Upper lobe of left lung (tissue), 6 donors: ENCODE data around the gene SNAI3. TPM values are rescaled to one million over a fixed set of nuclear protein-coding genes. Genes with fewer than 3 reads are reported as not detected.

ENCODE experiments used
- ATAC-seq, 2 donors: fragments of 200-7000 bp; cut with Tn5 transposase; one replicate each; pipeline ENCODE4 v1.9.1; 2022; ENCODE audit warnings: mild to moderate bottlenecking in 2 of 2, moderate library complexity in 2 of 2; ENCODE audit not compliant: low FRiP score in 2 of 2
- DNase-seq, 2 donors: peaks; one replicate each; pipeline ENCODE4 v3.0.0-alpha.2; 2019 to 2020
- H3K27ac ChIP-seq, 4 donors: fragments of 200-600 bp; sonication (generic); one replicate each; pipeline ENCODE4 v1.5.1; 2016 to 2019
- H3K27me3 ChIP-seq, 4 donors: fragments of 200-600 bp; sonication (generic); one replicate each; pipeline ENCODE4 v1.5.1; 2017 to 2019
- H3K36me3 ChIP-seq, 4 donors: fragments of 200-600 bp; sonication (generic); one replicate each; pipeline ENCODE4 v1.5.1; 2016 to 2019
- H3K4me1 ChIP-seq, 4 donors: fragments of 200-600 bp; sonication (generic); one replicate each; pipeline ENCODE4 v1.5.1; 2018 to 2019
- H3K4me3 ChIP-seq, 4 donors: fragments of 200-600 bp; sonication (generic); one replicate each; pipeline ENCODE4 v1.5.1; 2017 to 2019; ENCODE audit warnings: mild to moderate bottlenecking in 2 of 4, moderate library complexity in 1 of 4
- H3K9me3 ChIP-seq, 4 donors: fragments of 200-600 bp; sonication (generic); one replicate each; pipeline ENCODE4 v1.5.1; 2018 to 2019
- CTCF ChIP-seq, 6 experiments: fragments of 450-650 bp in 4 of 6; fragments of 200-600 bp in 2 of 6; sonication (generic) in 2 of 6; IDR thresholded peaks; one replicate each; pipeline ENCODE4 v1.5.1; 2016 to 2019; ENCODE audit warnings: antibody characterized with exemption in 6 of 6
- EP300 ChIP-seq, 4 donors: sonication (generic); formaldehyde crosslinking; IDR thresholded peaks; one replicate each; pipeline ENCODE4 v1.5.1; 2017; ENCODE audit warnings: antibody characterized with exemption in 4 of 4, control low read depth in 2 of 4
- POLR2A ChIP-seq, 4 donors: fragments of 450-650 bp; IDR thresholded peaks; one replicate each; pipeline ENCODE4 v1.5.1; 2016 to 2017; ENCODE audit warnings: antibody characterized with exemption in 4 of 4, mild to moderate bottlenecking in 2 of 4
- POLR2AphosphoS5 ChIP-seq, 2 donors: sonication (generic); formaldehyde crosslinking; IDR thresholded peaks; one replicate each; pipeline ENCODE4 v1.5.1; 2017; ENCODE audit warnings: antibody characterized with exemption in 2 of 2
- whole genome bisulfite sequencing, 2 donors: methylation state at CpG; one replicate each; pipeline ENCODE4 v1.1.5; 2017 to 2018; 5-methylcytosine and 5-hydroxymethylcytosine counted together
- total RNA-seq, 6 donors: library from RNA; depleted of rRNA in 4 of 6; stranded (reverse); fragments of >200 nt in 4 of 6; gene quantifications; one replicate each; pipeline versions ENCODE4 v1.1.0 to v1.2.1, GENCODE V29; 2016 to 2021
- donor health status: DM: no; HTN: no; CAD: no; lungs with moderate emphysema.
- donor health status: DM: no; HTN: yes; CAD: no; lungs with severe emphysema.

Gene SNAI3
- total RNA-seq, 6 donors from 2014 or later: 0.78 to 8.1 (median 7.0) TPM; not detected in 1

DNA sequence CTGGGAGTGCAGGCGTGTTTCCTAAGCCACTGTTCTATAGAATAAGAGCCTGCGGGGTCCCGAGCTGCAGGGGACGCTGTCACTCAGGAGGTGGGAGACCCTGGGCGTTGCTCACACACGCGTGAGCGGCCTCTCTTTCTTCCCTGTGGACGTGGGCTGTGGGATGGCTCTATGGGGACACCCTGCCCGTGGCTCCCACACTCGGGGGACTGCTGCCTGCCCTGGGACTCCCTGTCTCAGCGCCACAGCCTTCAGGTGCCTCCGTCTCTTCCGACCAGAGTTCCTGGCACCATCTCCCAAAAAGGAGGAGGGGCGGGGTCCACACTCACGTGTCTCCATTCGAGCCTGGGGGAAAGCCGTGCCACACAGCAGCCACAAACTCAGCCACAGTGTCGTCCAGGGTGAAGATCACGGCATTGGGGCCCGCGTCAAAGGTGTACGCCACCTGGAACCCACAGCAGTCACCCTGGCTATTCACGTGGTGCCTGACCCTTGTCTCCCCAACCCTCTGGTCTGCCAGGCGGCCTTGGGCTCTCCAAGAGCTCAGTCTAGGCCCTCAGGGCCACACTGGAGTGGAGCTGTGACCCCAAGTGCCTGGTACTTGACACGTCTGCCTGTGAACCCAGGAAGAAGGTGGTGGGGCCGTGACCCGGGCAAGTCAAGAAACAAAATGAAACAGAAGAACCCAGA lies 31.8 kb downstream of the SNAI3 start:
- WGBS, 2 donors: 87 to 89% methylated on average over 19 to 28 of the region's 28 CpGs
- no peak overlapping the region for H3K4me3 ChIP-seq
- H3K27me3 ChIP-seq: no peaks in the 10 kb centered on the region
- peaks cover 12 to 26% (median 19%) of the 10 kb centered on the region in 4 donors for H3K4me1 ChIP-seq
- no peaks in the 10 kb centered on the region for H3K9me3 ChIP-seq
- peaks cover 0 to 58% (median 46%) of the 10 kb centered on the region in 4 donors for H3K36me3 ChIP-seq
- DNase-seq (no peak), ATAC-seq (no peak)
- no peak for TF ChIP-seq CTCF (IDR thresholded peaks at IDR 0.05)
- TF ChIP-seq POLR2A (IDR thresholded peaks at IDR 0.05): no peak
- TF ChIP-seq POLR2AphosphoS5 (IDR thresholded peaks at IDR 0.05): no peak
- TF ChIP-seq EP300 (IDR thresholded peaks at IDR 0.05): no peak
- no peak overlapping the region for H3K27ac ChIP-seq

GRCh38 chr16:88653596-88654362 lies 32.5 kb downstream of the SNAI3 start:
- peaks cover 16 to 31% (median 24%) of the 10 kb centered on the region in 4 donors for H3K4me1 ChIP-seq
- peak in 1 of 2 donors; percentile 63 for DNase-seq
- H3K27me3 ChIP-seq: no peaks in the 10 kb centered on the region
- TF ChIP-seq POLR2AphosphoS5 (IDR thresholded peaks at IDR 0.05): no peak
- no peak for TF ChIP-seq POLR2A (IDR thresholded peaks at IDR 0.05)
- TF ChIP-seq EP300 (IDR thresholded peaks at IDR 0.05): no peak
- no peak for TF ChIP-seq CTCF (IDR thresholded peaks at IDR 0.05)
- ATAC-seq: no peak
- no peaks in the 10 kb centered on the region for H3K9me3 ChIP-seq
- no peak overlapping the region for H3K4me3 ChIP-seq
- H3K36me3 ChIP-seq: peaks cover 0 to 58% (median 46%) of the 10 kb centered on the region in 4 donors
- 86 to 88% methylated on average over 24 to 32 of the region's 32 CpGs for WGBS, 2 donors
- H3K27ac ChIP-seq: no peak overlapping the region

GRCh38 chr16:88653101-88653500 lies 33.2 kb downstream of the SNAI3 start:
- Histone ChIP-seq H3K9me3 (no peaks in the 10 kb centered on the region), H3K27me3 (no peaks in the 10 kb centered on the region), H3K4me1 (peaks cover 16 to 36% (median 25%) of the 10 kb centered on the region in 4 donors), H3K4me3 (no peak overlapping the region), H3K36me3 (peaks cover 0 to 52% (median 42%) of the 10 kb centered on the region in 4 donors), H3K27ac (peak overlapping the region in 1 of 4 donors; percentile 96)
- ATAC-seq (no peak), DNase-seq (peak in 1 of 2 donors; percentile 71)
- TF ChIP-seq CTCF (IDR thresholded peaks at IDR 0.05) (no peak), POLR2A (IDR thresholded peaks at IDR 0.05) (no peak), POLR2AphosphoS5 (IDR thresholded peaks at IDR 0.05) (no peak), EP300 (IDR thresholded peaks at IDR 0.05) (no peak)
- 83 to 90% methylated on average over 13 of the region's 13 CpGs for WGBS, 2 donors

GRCh38 chr16:88652762-88653063 lies 33.6 kb downstream of the SNAI3 start:
- peaks cover 16 to 40% (median 27%) of the 10 kb centered on the region in 4 donors for H3K4me1 ChIP-seq
- no peak overlapping the region for H3K4me3 ChIP-seq
- DNase-seq (peak in 1 of 2 donors; percentile 73), ATAC-seq (no peak)
- H3K36me3 ChIP-seq: peaks cover 0 to 52% (median 39%) of the 10 kb centered on the region in 4 donors
- H3K9me3 ChIP-seq: no peaks in the 10 kb centered on the region
- H3K27ac ChIP-seq: peak overlapping the region in 3 of 4 donors; percentile 88 to 97 (median 96)
- 92% methylated on average over 5 of the region's 8 CpGs; no CpG with 5 or more reads in 1 of the 2 donors for WGBS, 2 donors
- no peaks in the 10 kb centered on the region for H3K27me3 ChIP-seq
- TF ChIP-seq POLR2AphosphoS5 (IDR thresholded peaks at IDR 0.05) (no peak), POLR2A (IDR thresholded peaks at IDR 0.05) (no peak), EP300 (IDR thresholded peaks at IDR 0.05) (no peak), CTCF (IDR thresholded peaks at IDR 0.05) (no peak)
